MM.1S (cell line): ENCODE results near the gene HDDC3.

Experiments
- DNase-seq: peaks from one replicate; pipeline ENCODE4 v3.0.0-alpha.2; 2015
- H2AFZ ChIP-seq: fragments of 300-600 bp; sonication (generic); 2 replicates; pipeline ENCODE4 v1.6.0; 2016; ENCODE audit warnings: antibody characterized with exemption, low read length
- H3F3A ChIP-seq: fragments of 300-600 bp; sonication (generic); 2 replicates; pipeline ENCODE4 v1.6.1; 2016; ENCODE audit warnings: mild to moderate bottlenecking, antibody characterized with exemption, low read length, moderate library complexity, mixed read lengths; ENCODE audit not compliant: insufficient read depth
- H3K27ac ChIP-seq: fragments of 300-600 bp; sonication (generic); 2 replicates; pipeline ENCODE4 v1.5.1; 2016; ENCODE audit warnings: mild to moderate bottlenecking, low read length
- H3K27me3 ChIP-seq: fragments of 300-600 bp; sonication (generic); replicated peaks from 2 replicates; pipeline ENCODE4 v1.6.0; 2016; ENCODE audit warnings: low read length; ENCODE audit not compliant: insufficient read depth
- H3K36me3 ChIP-seq: fragments of 300-600 bp; sonication (generic); replicated peaks from 2 replicates; pipeline ENCODE4 v1.6.1; 2016; ENCODE audit warnings: mild to moderate bottlenecking, low read length, mixed read lengths; ENCODE audit not compliant: insufficient read depth
- H3K4me1 ChIP-seq: fragments of 300-600 bp; sonication (generic); 2 replicates; pipeline ENCODE4 v1.6.1; 2016; ENCODE audit warnings: low read length, mixed read lengths
- H3K4me2 ChIP-seq: fragments of 300-600 bp; sonication (generic); 2 replicates; pipeline ENCODE4 v1.6.0; 2016; ENCODE audit warnings: low read depth, low read length
- H3K4me3 ChIP-seq: fragments of 300-600 bp; sonication (generic); 2 replicates; pipeline ENCODE4 v1.5.1; 2016; ENCODE audit warnings: low read length, mixed read lengths
- H3K79me2 ChIP-seq: fragments of 300-600 bp; sonication (generic); 2 replicates; pipeline ENCODE4 v1.6.1; 2016; ENCODE audit warnings: mixed run types, low read length, mixed read lengths
- H3K9ac ChIP-seq: fragments of 300-600 bp; sonication (generic); 2 replicates; pipeline ENCODE4 v1.6.1; 2016; ENCODE audit warnings: low read length, mixed read lengths
- H3K9me2 ChIP-seq: fragments of 300-600 bp; sonication (generic); replicated peaks from 2 replicates; pipeline ENCODE4 v1.6.1; 2016; ENCODE audit warnings: mild to moderate bottlenecking, low read length, mixed read lengths; ENCODE audit not compliant: insufficient read depth
- H3K9me3 ChIP-seq: fragments of 300-600 bp; sonication (generic); replicated peaks from 2 replicates; pipeline ENCODE4 v1.6.1; 2016; ENCODE audit warnings: mild to moderate bottlenecking, low read length, mixed read lengths; ENCODE audit not compliant: insufficient read depth
- H4K20me1 ChIP-seq: fragments of 300-600 bp; sonication (generic); 2 replicates; pipeline ENCODE4 v1.6.1; 2016; ENCODE audit warnings: mild to moderate bottlenecking, low read length, moderate library complexity, mixed read lengths; ENCODE audit not compliant: insufficient read depth
- CTCF ChIP-seq: fragments of 300-600 bp; sonication (generic); IDR thresholded peaks from 2 replicates; pipeline ENCODE4 v1.5.1; 2016; ENCODE audit warnings: antibody characterized with exemption, low read length, mixed read lengths
- EZH2 ChIP-seq: fragments of 300-600 bp; sonication (generic); optimal IDR thresholded peaks from 2 replicates; pipeline ENCODE3; 2017; ENCODE audit warnings: low read depth, mild to moderate bottlenecking, antibody characterized with exemption, low read length, mixed read lengths
- EZH2phosphoT487 ChIP-seq: fragments of 300-600 bp; sonication (generic); IDR thresholded peaks from 2 replicates; pipeline ENCODE4 v1.6.1; 2018; ENCODE audit warnings: antibody characterized with exemption, low read length

HDDC3 gene

DNA sequence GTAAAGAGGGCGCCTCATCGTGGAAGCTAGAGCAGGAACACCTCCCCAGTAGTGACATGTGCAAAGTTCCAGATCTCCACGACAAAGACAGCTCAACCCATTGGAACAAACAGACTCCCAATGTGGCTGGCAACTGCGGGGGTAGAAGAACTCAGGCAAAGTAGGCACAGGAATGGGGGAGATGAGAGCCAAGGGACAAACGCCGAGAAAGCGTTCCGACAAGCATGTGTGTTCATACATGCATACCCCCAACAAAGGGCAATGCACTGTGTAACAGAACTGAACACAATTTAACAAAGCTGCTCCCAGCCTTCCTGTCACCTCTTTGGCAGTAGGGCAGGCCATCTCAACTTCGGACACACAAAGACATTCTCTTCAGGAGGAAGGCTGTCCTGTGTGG, 33.9 kb upstream of the HDDC3 start:
- peaks cover 15% of the 10 kb centered on the region for H3K79me2 ChIP-seq
- H2AFZ ChIP-seq = no peak overlapping the region
- no peak overlapping the region for H3K27ac ChIP-seq
- H3K4me3 ChIP-seq = no peak overlapping the region
- TF ChIP-seq EZH2 (no peak), CTCF (no peak), EZH2phosphoT487 (no peak)
- H3K4me2 ChIP-seq = no peak overlapping the region
- no peak overlapping the region for H3K9ac ChIP-seq
- H3K9me2 ChIP-seq = no peaks in the 10 kb centered on the region
- no peak for DNase-seq
- H3F3A ChIP-seq = peaks cover 3% of the 10 kb centered on the region; the same call in 1 of the 2 replicates
- H4K20me1 ChIP-seq = no peaks in the 10 kb centered on the region
- peaks cover 21% of the 10 kb centered on the region for H3K36me3 ChIP-seq
- H3K27me3 ChIP-seq = no peaks in the 10 kb centered on the region
- no peaks in the 10 kb centered on the region for H3K4me1 ChIP-seq
- H3K9me3 ChIP-seq = no peaks in the 10 kb centered on the region

- Histone ChIP-seq H3K9ac (no peak overlapping the region), H3K27ac (no peak overlapping the region), H3K4me3 (no peak overlapping the region), H2AFZ (no peak overlapping the region), H3K36me3 (peaks cover 8% of the 10 kb centered on the region; the same call in 1 of the 2 replicates), H3K4me1 (no peaks in the 10 kb centered on the region), H3K27me3 (no peaks in the 10 kb centered on the region), H3F3A (no peaks in the 10 kb centered on the region; the same call in 1 of the 2 replicates), H3K9me2 (no peaks in the 10 kb centered on the region), H4K20me1 (no peaks in the 10 kb centered on the region; the same call in 1 of the 2 replicates), H3K9me3 (no peaks in the 10 kb centered on the region), H3K79me2 (peaks cover 36% of the 10 kb centered on the region), H3K4me2 (no peak overlapping the region)
- DNase-seq = no peak
- TF ChIP-seq EZH2 (no peak), EZH2phosphoT487 (no peak), CTCF (no peak)
These were observed 29.7 kb upstream of the HDDC3 start for GRCh38 chr15:90962021-90962420.

DNA sequence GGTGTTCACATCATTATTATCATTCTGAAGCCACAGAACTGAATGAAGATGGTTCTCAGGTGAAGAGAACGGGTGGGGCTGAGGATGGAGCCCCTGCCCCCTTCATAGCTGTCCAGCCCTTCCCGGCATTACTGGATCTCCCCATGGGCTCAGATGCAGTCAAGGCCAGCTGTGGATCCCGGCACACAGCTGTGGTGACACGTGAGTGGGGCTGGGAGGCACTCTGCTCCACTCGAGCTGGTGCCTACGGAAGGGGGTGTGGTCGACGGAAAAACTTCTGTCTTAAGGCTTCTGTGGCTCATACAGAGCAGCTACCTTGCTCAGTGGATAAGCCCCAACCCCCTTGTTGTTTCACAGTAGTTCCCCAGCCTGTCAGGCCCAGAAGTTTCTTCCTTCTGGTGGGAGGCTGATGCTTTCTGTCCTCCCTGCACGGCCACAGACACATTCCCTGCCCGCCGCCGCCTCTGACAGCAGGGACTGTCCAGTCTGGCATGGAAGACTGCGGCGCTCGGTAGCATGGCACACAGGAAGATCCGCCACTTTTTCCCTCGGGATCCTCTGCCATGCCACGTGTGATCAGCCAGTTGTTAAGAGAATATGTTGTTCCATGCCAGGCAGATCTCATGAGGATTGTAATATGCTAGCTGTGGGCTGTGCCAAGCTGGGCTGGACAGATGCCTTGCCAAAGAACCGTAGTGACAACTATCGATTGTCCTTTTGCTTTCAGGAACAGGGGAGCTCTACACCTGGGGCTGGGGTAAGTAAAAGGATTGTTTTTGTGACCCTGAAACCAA, 28.1 kb upstream of the HDDC3 start:
- peaks cover 11% of the 10 kb centered on the region for H3F3A ChIP-seq
- no peaks in the 10 kb centered on the region; the same call in 1 of the 2 replicates for H4K20me1 ChIP-seq
- no peak overlapping the region for H3K4me2 ChIP-seq
- no peak for TF ChIP-seq CTCF
- no peak for TF ChIP-seq EZH2
- no peak for TF ChIP-seq EZH2phosphoT487
- H2AFZ ChIP-seq = no peak overlapping the region
- peaks cover 8% of the 10 kb centered on the region; the same call in 1 of the 2 replicates for H3K36me3 ChIP-seq
- no peaks in the 10 kb centered on the region for H3K9me2 ChIP-seq
- H3K9ac ChIP-seq = no peak overlapping the region
- H3K4me3 ChIP-seq = no peak overlapping the region
- no peaks in the 10 kb centered on the region for H3K4me1 ChIP-seq
- no peaks in the 10 kb centered on the region for H3K9me3 ChIP-seq
- no peaks in the 10 kb centered on the region for H3K27me3 ChIP-seq
- peaks cover 42% of the 10 kb centered on the region for H3K79me2 ChIP-seq
- DNase-seq = no peak
- H3K27ac ChIP-seq = no peak overlapping the region
